ENCODE measurements around the gene CPLX4. TPM values are rescaled to one million over a fixed set of nuclear protein-coding genes. Genes with fewer than 3 reads are reported as not detected.
A peak's percentile ranks its signal among the peaks of the same experiment; 100 is the strongest.

CPLX4 gene
- total and polyA plus RNA-seq, 2 experiments from 2014 or later = not detected

- Histone ChIP-seq H4K20me1 (ENCODE audit: insufficient read depth) (peaks cover 14% of the 10 kb centered on the region), H3K4me3 (peak overlapping the region; percentile 96), H2AFZ (peak overlapping the region; percentile 59), H3K9ac (peak overlapping the region; percentile 100), H3K4me2 (ENCODE audit: unreplicated experiment) (peak overlapping the region; percentile 80), H3K36me3 (ENCODE audit: low read depth) (peaks cover 33% of the 10 kb centered on the region), H3K9me2 (ENCODE audit: insufficient read depth) (no peaks in the 10 kb centered on the region), H3K9me3 (ENCODE audit: low read depth) (no peaks in the 10 kb centered on the region), H3K27ac (peak overlapping the region; percentile 92), H3F3A (ENCODE audit: insufficient read depth) (peaks cover 9% of the 10 kb centered on the region), H3K79me2 (ENCODE audit: insufficient read depth) (peaks cover 62% of the 10 kb centered on the region), H3K4me1 (ENCODE audit: insufficient read depth) (peaks cover 35% of the 10 kb centered on the region), H3K27me3 (replicated peaks; ENCODE audit: insufficient read depth) (no peaks in the 10 kb centered on the region)
- TF ChIP-seq EZH2 (IDR thresholded peaks at IDR 0.05; ENCODE audit: insufficient read depth, poor library complexity, severe bottlenecking) = no peak
- no peak for TF ChIP-seq EZH2phosphoT487 (IDR thresholded peaks at IDR 0.05; ENCODE audit: insufficient read depth, low read depth)
- DNase-seq = peak; percentile 77
- WGBS, 2 experiments (ENCODE audit: low coverage in 1 of 2, low lambda C conversion rate in 2 of 2, missing lambda C conversion rate in 2 of 2) = 0% methylated on average over 7 to 8 of the region's 8 CpGs
- in situ Hi-C loops (cut with MboI) = no loop called here
These were observed 39.9 kb upstream of the CPLX4 start for GRCh38 chr18:59358414-59358711.

GRCh38 chr18:59357928-59358327 lies 39.5 kb upstream of the CPLX4 start:
- H2AFZ ChIP-seq = peak overlapping the region; percentile 59; the same call in 1 of the 2 replicates
- no peaks in the 10 kb centered on the region for H3K27me3 ChIP-seq (replicated peaks; ENCODE audit: insufficient read depth)
- peaks cover 9% of the 10 kb centered on the region for H3F3A ChIP-seq (ENCODE audit: insufficient read depth)
- in situ Hi-C loops (cut with MboI) = no loop called here
- H4K20me1 ChIP-seq (ENCODE audit: insufficient read depth) = peaks cover 14% of the 10 kb centered on the region
- H3K9me3 ChIP-seq (ENCODE audit: low read depth) = no peaks in the 10 kb centered on the region
- TF ChIP-seq EZH2 (IDR thresholded peaks at IDR 0.05; ENCODE audit: insufficient read depth, poor library complexity, severe bottlenecking) = no peak
- TF ChIP-seq EZH2phosphoT487 (IDR thresholded peaks at IDR 0.05; ENCODE audit: insufficient read depth, low read depth) = no peak
- H3K79me2 ChIP-seq (ENCODE audit: insufficient read depth) = peaks cover 64% of the 10 kb centered on the region
- H3K4me3 ChIP-seq = peak overlapping the region; percentile 96
- DNase-seq = peak; percentile 90
- H3K36me3 ChIP-seq (ENCODE audit: low read depth) = peaks cover 37% of the 10 kb centered on the region
- peaks cover 35% of the 10 kb centered on the region for H3K4me1 ChIP-seq (ENCODE audit: insufficient read depth)
- peak overlapping the region; percentile 92 for H3K27ac ChIP-seq
- H3K4me2 ChIP-seq (ENCODE audit: unreplicated experiment) = peak overlapping the region; percentile 80
- 2 to 3% methylated on average over 4 of the region's 4 CpGs for WGBS, 2 experiments (ENCODE audit: low coverage in 1 of 2, low lambda C conversion rate in 2 of 2, missing lambda C conversion rate in 2 of 2)
- H3K9ac ChIP-seq = peak overlapping the region; percentile 100
- H3K9me2 ChIP-seq (ENCODE audit: insufficient read depth) = no peaks in the 10 kb centered on the region

- in situ Hi-C loops (cut with MboI) = no loop called here
- no peaks in the 10 kb centered on the region for H3K9me2 ChIP-seq (ENCODE audit: insufficient read depth)
- H3K4me3 ChIP-seq = no peak overlapping the region
- 52 to 53% methylated on average over 2 of the region's 2 CpGs for WGBS, 2 experiments (ENCODE audit: low coverage in 1 of 2, low lambda C conversion rate in 2 of 2, missing lambda C conversion rate in 2 of 2)
- H3K9me3 ChIP-seq (ENCODE audit: low read depth) = no peaks in the 10 kb centered on the region
- no peak overlapping the region for H3K4me2 ChIP-seq (ENCODE audit: unreplicated experiment)
- H3K79me2 ChIP-seq (ENCODE audit: insufficient read depth) = peaks cover 95% of the 10 kb centered on the region
- H3K9ac ChIP-seq = no peak overlapping the region
- H3K4me1 ChIP-seq (ENCODE audit: insufficient read depth) = peaks cover 35% of the 10 kb centered on the region
- no peak overlapping the region for H2AFZ ChIP-seq
- H3K27ac ChIP-seq = no peak overlapping the region
- H3K36me3 ChIP-seq (ENCODE audit: low read depth) = peaks cover 67% of the 10 kb centered on the region
- peak; percentile 53 for DNase-seq
- H3K27me3 ChIP-seq (replicated peaks; ENCODE audit: insufficient read depth) = no peaks in the 10 kb centered on the region
- TF ChIP-seq EZH2 (IDR thresholded peaks at IDR 0.05; ENCODE audit: insufficient read depth, poor library complexity, severe bottlenecking) = no peak
- no peak for TF ChIP-seq EZH2phosphoT487 (IDR thresholded peaks at IDR 0.05; ENCODE audit: insufficient read depth, low read depth)
- H3F3A ChIP-seq (ENCODE audit: insufficient read depth) = peaks cover 9% of the 10 kb centered on the region
- H4K20me1 ChIP-seq (ENCODE audit: insufficient read depth) = peaks cover 14% of the 10 kb centered on the region
These were observed 36.3 kb upstream of the CPLX4 start for GRCh38 chr18:59354731-59355130.

- H3K4me2 ChIP-seq (ENCODE audit: unreplicated experiment) = no peak overlapping the region
- H3F3A ChIP-seq (ENCODE audit: insufficient read depth) = peaks cover 7% of the 10 kb centered on the region
- peaks cover 98% of the 10 kb centered on the region for H3K79me2 ChIP-seq (ENCODE audit: insufficient read depth)
- in situ Hi-C loops (cut with MboI) = no loop called here
- H3K9me3 ChIP-seq (ENCODE audit: low read depth) = no peaks in the 10 kb centered on the region
- H3K27me3 ChIP-seq (replicated peaks; ENCODE audit: insufficient read depth) = no peaks in the 10 kb centered on the region
- 78 to 79% methylated on average over 4 of the region's 4 CpGs for WGBS, 2 experiments (ENCODE audit: low coverage in 1 of 2, low lambda C conversion rate in 2 of 2, missing lambda C conversion rate in 2 of 2)
- H3K27ac ChIP-seq = no peak overlapping the region
- TF ChIP-seq EZH2 (IDR thresholded peaks at IDR 0.05; ENCODE audit: insufficient read depth, poor library complexity, severe bottlenecking) (no peak), EZH2phosphoT487 (IDR thresholded peaks at IDR 0.05; ENCODE audit: insufficient read depth, low read depth) (no peak)
- peaks cover 14% of the 10 kb centered on the region for H4K20me1 ChIP-seq (ENCODE audit: insufficient read depth)
- peak; percentile 7 for DNase-seq
- no peaks in the 10 kb centered on the region for H3K9me2 ChIP-seq (ENCODE audit: insufficient read depth)
- H3K9ac ChIP-seq = no peak overlapping the region
- H2AFZ ChIP-seq = no peak overlapping the region
- peaks cover 35% of the 10 kb centered on the region for H3K4me1 ChIP-seq (ENCODE audit: insufficient read depth)
- H3K4me3 ChIP-seq = no peak overlapping the region
- H3K36me3 ChIP-seq (ENCODE audit: low read depth) = peaks cover 82% of the 10 kb centered on the region
These were observed 34.7 kb upstream of the CPLX4 start for GRCh38 chr18:59353079-59353680.
